Central memory CD8-positive, alpha-beta T cell (primary cell): ENCODE measurements around the gene PRKCD.

Experiments
- ATAC-seq: fragments of 150-1000 bp; cut with Tn5 transposase; replicated peaks from 2 replicates; pipeline ENCODE4 v1.10.0; 2022; ENCODE audit warnings: mild to moderate bottlenecking, moderate FRiP score, moderate number of reproducible peaks; ENCODE audit not compliant: poor library complexity, severe bottlenecking; ENCODE audit errors: extremely low read depth
- DNase-seq, 2 donors: peaks; one replicate each; pipeline ENCODE4 v3.0.0; 2021; ENCODE audit warnings: low spot score in 2 of 2
- H3K27ac Mint-ChIP-seq: one replicate; pipeline ENCODE4 v1.8.0; 2022; ENCODE audit warnings: low read depth, mild to moderate bottlenecking, moderate library complexity, mixed read lengths
- H3K27me3 Mint-ChIP-seq: one replicate; pipeline ENCODE4 v1.8.0; 2022; ENCODE audit warnings: mixed read lengths
- H3K36me3 Mint-ChIP-seq: one replicate; pipeline ENCODE4 v1.8.0; 2022; ENCODE audit warnings: mild to moderate bottlenecking, moderate library complexity, mixed read lengths; ENCODE audit not compliant: insufficient read depth
- H3K4me1 Mint-ChIP-seq: one replicate; pipeline ENCODE4 v1.8.0; 2022; ENCODE audit warnings: mixed read lengths
- H3K4me3 Mint-ChIP-seq: one replicate; pipeline ENCODE4 v1.8.0; 2022; ENCODE audit warnings: mild to moderate bottlenecking, moderate library complexity, mixed read lengths
- H3K9me3 Mint-ChIP-seq: one replicate; pipeline ENCODE4 v1.8.0; 2022; ENCODE audit warnings: mixed read lengths

PRKCD gene

DNA sequence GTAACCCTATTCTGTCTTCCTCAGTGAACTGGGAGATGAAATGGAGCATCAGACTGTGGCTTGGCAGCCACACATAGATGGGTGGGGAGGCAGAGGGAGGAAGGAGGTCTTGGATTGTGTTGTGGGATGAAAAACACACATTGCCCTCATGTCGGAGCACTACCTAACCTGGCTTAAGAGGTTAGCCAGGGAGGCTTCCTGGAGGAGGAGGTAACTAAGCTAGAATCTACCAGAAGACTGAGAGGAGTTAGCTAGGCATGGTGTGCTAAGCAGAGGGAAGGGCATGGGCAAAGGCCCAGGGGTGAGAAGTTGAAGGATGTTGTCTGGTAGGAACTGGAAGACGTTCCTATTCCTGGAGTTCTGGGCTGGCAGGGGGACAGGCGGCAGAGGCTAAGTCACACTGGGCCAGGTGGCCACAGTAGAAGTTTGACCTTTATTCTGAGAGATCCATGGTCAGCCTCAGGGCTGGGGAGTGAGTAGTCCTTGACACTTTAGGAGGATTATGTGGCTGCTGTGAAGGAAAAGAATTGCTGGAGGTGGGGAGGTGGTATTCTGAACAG lies 7.7 kb upstream of the PRKCD start:
- DNase-seq (no peak), ATAC-seq (no peak)
- Mint-ChIP-seq H3K4me1 (no peaks in the 10 kb centered on the region), H3K4me3 (no peak overlapping the region), H3K9me3 (no peaks in the 10 kb centered on the region), H3K36me3 (peaks cover 2% of the 10 kb centered on the region), H3K27me3 (peaks cover 40% of the 10 kb centered on the region), H3K27ac (no peak overlapping the region)

DNA sequence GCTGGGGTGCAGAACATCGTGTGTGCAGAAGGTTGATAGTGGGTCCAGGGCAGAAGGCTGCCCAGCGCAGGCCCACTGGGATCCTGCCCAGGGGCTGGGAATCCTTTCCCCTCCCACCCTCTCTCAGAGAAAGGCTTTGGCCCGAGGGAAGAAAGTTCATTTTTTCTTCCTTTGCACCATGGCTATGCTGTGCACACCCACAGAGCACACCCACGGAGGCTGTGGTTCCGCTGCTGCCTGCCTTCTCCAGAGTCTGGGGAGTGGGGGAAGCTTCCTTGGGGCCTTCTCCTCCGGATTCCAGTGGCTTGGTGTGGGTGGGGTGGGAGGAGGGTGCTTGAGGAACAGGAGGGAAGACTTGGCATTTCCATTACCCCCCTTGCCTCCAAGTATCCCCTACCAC lies 7.0 kb upstream of the PRKCD start:
- no peak overlapping the region for H3K27ac Mint-ChIP-seq
- H3K4me1 Mint-ChIP-seq, result no peaks in the 10 kb centered on the region
- no peak overlapping the region for H3K4me3 Mint-ChIP-seq
- peaks cover 4% of the 10 kb centered on the region for H3K36me3 Mint-ChIP-seq
- no peaks in the 10 kb centered on the region for H3K9me3 Mint-ChIP-seq
- ATAC-seq (no peak), DNase-seq (no peak)
- H3K27me3 Mint-ChIP-seq, result peaks cover 40% of the 10 kb centered on the region

DNA sequence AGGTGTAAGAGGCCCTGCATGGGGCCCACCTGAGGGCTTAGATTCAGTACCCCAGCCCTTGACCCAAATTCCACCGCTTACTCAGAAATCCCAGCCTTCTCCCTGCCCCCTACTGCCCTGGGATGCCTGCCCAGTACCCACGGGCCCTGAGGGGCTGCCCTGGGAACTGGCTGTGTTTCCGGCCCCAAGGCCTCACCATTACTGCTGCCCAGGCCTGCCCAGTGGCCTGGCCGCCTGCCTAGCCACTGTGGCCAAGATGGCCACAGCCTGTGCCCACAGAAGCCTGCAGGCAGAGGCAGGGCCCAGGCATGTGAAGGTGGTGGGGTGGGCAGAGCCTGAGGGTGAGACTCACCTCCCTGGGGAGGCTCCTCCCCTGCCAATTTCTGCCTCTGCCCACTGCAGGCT lies 6.1 kb upstream of the PRKCD start:
- Mint-ChIP-seq H3K27ac (no peak overlapping the region), H3K4me1 (peaks cover 1% of the 10 kb centered on the region), H3K9me3 (no peaks in the 10 kb centered on the region), H3K27me3 (peaks cover 40% of the 10 kb centered on the region), H3K36me3 (peaks cover 4% of the 10 kb centered on the region), H3K4me3 (no peak overlapping the region)
- DNase-seq (no peak), ATAC-seq (no peak)

DNA sequence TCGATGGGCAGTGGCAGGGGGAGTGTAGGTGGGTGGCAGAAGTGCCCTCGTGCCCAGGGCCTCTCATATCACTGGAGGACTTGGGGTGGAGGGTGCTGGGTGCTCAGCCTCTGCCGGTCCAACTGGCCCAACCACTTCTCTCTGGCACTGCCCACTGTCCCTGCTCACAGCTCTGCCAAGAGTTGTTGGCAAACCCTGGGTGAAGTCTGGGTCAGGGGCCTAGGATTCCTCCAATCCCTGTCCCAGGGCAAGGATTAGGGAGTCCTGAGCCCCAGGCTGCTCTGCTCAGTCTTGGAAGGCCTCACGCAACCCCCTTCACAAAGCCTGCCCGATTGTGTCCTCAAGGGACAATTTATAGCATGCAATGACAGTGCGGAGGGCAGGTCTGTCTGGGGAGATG lies 5.2 kb upstream of the PRKCD start:
- H3K4me3 Mint-ChIP-seq, result no peak overlapping the region
- peaks cover 4% of the 10 kb centered on the region for H3K36me3 Mint-ChIP-seq
- peaks cover 40% of the 10 kb centered on the region for H3K27me3 Mint-ChIP-seq
- H3K27ac Mint-ChIP-seq, result no peak overlapping the region
- no peaks in the 10 kb centered on the region for H3K9me3 Mint-ChIP-seq
- DNase-seq, result no peak
- ATAC-seq, result no peak
- H3K4me1 Mint-ChIP-seq, result peaks cover 9% of the 10 kb centered on the region

DNA sequence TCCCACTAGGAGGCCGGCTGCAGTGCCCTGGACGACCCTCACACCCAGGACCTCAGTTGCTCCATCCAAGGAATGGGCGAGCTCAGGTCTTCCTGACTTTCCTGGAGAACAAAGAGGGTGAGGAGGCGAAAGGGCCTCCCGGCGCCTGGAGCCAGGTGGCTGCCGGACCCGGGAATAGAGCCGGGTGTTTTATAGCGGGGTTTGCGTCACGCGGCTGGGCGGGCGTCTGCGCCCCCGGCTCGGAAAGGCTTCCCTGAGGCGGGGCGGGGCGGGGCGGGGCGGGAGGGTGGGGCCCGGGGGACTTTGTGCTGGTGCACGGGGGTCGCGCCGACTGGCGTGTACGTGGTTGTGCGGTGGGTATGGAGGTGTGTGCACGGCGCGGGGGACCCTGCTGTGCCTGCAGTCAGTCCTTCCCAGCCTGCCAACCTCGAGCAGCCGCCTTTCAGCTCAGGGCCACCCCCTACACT lies 4.6 kb upstream of the PRKCD start:
- no peak overlapping the region for H3K27ac Mint-ChIP-seq
- no peaks in the 10 kb centered on the region for H3K9me3 Mint-ChIP-seq
- no peak for DNase-seq
- no peak overlapping the region for H3K4me3 Mint-ChIP-seq
- H3K36me3 Mint-ChIP-seq, result peaks cover 4% of the 10 kb centered on the region
- H3K4me1 Mint-ChIP-seq, result peaks cover 9% of the 10 kb centered on the region
- no peak for ATAC-seq
- peaks cover 40% of the 10 kb centered on the region for H3K27me3 Mint-ChIP-seq

DNA sequence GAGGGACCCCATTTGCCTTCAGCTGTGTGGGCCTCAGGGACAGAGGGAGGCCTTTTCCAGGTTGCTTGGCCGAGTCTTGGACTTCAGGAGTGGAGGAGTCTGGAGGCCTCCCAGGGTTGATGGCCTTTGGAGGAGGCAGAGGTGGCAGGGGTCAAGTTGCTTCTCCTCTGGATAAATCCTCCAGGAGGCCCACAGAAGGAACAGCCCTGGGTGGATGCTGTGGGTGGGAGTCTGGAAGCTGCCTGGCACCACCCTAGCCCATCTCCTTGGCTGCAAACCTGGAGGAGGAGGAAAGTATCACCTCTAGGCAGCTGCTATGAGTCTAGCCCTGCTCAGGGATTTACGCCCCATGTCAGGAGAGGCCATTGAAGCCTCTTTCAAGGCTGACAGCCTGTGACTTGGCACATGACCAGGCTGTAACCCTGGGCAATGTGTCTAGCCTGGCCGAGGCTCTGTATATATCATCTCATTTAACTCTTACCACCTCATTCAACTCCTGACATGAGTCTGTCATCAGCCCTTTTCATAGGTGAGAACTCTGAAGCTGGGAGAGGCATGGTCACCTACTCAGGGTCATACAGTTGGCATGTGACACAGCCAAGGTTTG lies 2.9 kb upstream of the PRKCD start:
- H3K27ac Mint-ChIP-seq, result no peak overlapping the region
- ATAC-seq, result no peak
- H3K27me3 Mint-ChIP-seq, result peaks cover 32% of the 10 kb centered on the region
- peaks cover 9% of the 10 kb centered on the region for H3K36me3 Mint-ChIP-seq
- H3K4me3 Mint-ChIP-seq, result no peak overlapping the region
- H3K9me3 Mint-ChIP-seq, result no peaks in the 10 kb centered on the region
- H3K4me1 Mint-ChIP-seq, result peaks cover 19% of the 10 kb centered on the region
- no peak for DNase-seq

DNA sequence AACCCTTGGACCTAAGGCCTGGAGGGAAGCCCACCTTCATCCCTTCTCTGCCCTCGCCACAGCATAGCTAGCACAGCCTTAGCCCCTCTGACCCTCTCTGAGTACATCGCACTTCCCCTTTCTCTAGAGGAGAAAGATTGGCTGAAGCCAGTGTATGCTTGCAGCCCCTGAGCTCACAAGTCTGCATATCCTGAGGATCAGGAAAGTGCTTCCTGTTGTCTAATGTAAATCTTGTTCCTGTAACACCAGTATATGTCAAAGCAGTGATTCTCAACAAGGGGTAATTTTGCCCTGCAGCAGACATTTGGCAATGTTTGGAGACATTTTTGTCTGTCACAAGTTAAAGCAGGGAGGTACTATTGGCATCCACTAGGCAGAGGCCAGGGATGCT lies 2.2 kb upstream of the PRKCD start:
- no peak for ATAC-seq
- no peak for DNase-seq
- Mint-ChIP-seq H3K4me3 (no peak overlapping the region), H3K9me3 (no peaks in the 10 kb centered on the region), H3K27me3 (peaks cover 25% of the 10 kb centered on the region), H3K27ac (no peak overlapping the region), H3K4me1 (peaks cover 23% of the 10 kb centered on the region), H3K36me3 (peaks cover 15% of the 10 kb centered on the region)

DNA sequence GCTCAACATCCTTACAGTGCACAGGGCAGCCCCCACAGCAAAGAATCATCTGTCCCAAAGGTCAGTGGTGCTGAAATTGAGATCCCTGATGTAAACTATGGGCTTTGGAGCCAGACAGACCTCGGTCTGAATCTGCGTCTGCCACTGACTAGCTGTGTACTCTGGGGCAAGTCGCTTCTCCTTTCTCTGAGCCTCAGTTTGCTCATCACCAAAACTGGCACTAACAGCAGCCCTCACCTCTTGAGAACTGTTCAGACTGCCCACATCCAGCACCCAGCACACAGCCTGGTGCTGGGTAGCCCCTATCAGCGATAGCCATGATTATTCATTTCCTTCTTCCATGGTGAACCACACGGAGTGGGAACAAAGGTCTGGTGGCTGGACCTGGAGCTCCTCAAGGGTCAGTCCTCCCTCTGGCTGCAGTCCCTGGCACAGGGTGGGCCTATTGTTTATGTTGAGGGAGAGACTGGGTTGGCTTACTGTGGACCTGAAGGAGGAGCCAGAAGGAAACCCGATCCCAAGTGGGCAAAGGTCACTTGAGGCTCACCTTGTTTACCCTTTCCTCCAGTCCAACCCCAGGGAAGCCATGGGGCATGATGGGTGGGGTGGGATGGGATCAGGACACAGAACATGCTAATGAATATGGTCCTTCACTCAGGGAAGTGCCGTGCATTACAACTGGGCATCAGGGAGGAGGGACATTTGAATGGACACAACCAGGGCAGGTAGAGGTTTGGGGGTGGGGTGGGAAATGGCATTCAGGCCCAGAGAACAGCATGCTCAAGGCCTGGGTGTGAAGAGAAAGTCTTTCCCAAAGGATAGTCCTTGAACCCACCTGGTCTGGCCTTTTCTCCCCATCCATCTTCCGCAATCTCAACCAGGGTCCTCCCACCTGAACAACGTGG lies 1.6 kb upstream of the PRKCD start:
- ATAC-seq, result no peak
- peaks cover 15% of the 10 kb centered on the region for H3K36me3 Mint-ChIP-seq
- peak overlapping the region; percentile 84 for H3K4me3 Mint-ChIP-seq
- no peaks in the 10 kb centered on the region for H3K9me3 Mint-ChIP-seq
- no peak for DNase-seq
- H3K27me3 Mint-ChIP-seq, result peaks cover 19% of the 10 kb centered on the region
- no peak overlapping the region for H3K27ac Mint-ChIP-seq
- peaks cover 23% of the 10 kb centered on the region for H3K4me1 Mint-ChIP-seq

DNA sequence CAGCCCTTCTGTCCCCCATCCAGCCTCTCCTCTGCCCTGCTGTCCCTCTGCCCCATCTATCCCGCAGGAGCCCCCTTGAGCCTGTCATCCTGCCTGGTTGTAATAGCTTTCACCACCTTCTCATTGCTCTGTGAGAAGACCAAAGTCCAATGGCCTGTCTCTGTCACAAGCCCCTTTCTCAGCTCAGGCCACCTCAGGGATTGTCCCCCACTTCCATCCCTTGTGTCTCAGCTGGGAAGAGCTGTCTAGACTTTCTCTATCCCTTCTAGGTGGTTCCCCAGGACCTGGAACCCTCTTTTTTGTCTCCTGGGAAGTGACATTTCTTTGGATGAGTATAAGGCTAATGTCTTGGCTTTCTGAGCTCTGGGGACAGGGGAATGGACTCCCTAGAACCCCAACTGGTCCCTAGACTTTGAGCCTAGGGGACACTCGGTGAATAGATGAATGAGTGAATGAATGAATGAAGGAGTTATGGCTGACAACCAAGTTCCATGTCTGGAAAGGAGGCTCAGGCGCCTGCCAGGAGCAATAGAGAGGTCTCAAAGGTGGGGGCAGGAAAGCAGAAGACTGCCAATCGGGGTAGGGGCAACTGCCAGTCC lies 849 bp upstream of the PRKCD start:
- DNase-seq (no peak), ATAC-seq (no peak)
- Mint-ChIP-seq H3K4me1 (peaks cover 23% of the 10 kb centered on the region), H3K27me3 (peaks cover 11% of the 10 kb centered on the region), H3K4me3 (peak overlapping the region; percentile 84), H3K27ac (peak overlapping the region; percentile 75), H3K36me3 (peaks cover 16% of the 10 kb centered on the region), H3K9me3 (no peaks in the 10 kb centered on the region)

DNA sequence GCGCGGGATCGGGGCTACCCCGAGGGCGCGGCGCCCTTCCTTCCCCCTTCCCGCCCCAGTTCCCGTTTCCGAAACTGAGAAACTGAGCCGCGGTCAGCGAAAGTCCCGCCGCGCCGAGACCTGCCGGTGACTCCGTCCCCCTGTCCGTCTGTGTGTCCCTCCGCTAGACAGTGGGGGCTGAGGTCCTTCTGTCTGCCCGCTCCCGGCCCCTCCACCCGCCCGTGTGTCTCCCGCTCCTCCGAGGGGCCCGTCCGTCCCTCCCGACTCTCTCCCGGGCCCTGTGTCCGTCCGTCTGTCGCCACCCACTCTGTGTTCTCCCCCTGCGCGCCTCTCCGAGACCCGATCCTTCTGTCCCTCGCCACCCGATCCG lies 426 bp downstream of the PRKCD start:
- Mint-ChIP-seq H3K4me1 (peaks cover 25% of the 10 kb centered on the region), H3K4me3 (peak overlapping the region; percentile 84), H3K27ac (peak overlapping the region; percentile 81), H3K27me3 (no peaks in the 10 kb centered on the region), H3K36me3 (peaks cover 15% of the 10 kb centered on the region), H3K9me3 (no peaks in the 10 kb centered on the region)
- DNase-seq (no peak), ATAC-seq (no peak)

DNA sequence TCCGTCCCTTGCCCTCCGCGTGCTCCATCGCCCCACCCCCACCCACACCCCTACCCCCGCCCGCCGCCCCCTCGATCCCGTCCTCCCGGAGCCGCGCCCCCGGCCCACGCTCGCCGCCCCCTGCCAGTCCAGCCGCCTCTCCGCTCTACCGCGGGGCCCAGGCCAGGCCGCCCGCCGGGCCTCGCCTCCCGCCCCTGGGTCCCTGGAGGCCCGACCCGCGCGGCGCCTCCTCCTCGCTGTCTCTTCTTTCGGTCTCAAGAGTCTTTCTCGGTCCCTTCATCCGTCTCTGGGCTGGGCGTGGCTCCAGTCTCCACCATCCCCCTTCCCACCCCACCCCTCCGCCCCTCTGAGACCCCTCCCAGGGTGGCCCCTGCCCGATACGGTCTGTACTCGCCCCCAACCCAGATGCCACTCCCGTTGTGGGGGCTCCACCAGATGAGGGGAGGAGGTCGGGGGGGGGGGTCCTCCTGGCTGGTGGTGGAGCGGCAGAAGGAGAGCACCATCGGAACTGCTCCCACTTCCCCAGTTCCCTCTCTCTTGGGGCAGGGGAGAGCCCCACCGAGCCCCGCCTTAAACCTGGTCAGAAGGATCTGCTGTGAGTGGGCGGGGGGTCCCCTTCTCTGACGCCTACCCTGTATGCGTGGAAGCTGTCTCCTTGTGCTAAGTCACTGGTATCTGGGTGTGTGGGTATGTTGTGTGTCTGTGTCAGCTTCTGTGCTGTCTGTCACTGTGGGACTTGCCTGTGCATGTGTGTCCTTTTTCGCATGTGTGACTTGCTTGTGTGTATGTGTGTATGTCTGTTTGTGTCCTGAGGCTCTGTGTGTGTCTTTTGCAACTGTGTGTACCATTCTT lies 1.0 kb downstream of the PRKCD start:
- H3K4me1 Mint-ChIP-seq, result peaks cover 28% of the 10 kb centered on the region
- no peaks in the 10 kb centered on the region for H3K9me3 Mint-ChIP-seq
- ATAC-seq (peak; percentile 31), DNase-seq (peak in 1 of 2 donors; percentile 35)
- peaks cover 15% of the 10 kb centered on the region for H3K36me3 Mint-ChIP-seq
- no peaks in the 10 kb centered on the region for H3K27me3 Mint-ChIP-seq
- H3K4me3 Mint-ChIP-seq, result peak overlapping the region; percentile 84
- peak overlapping the region; percentile 81 for H3K27ac Mint-ChIP-seq
